HepG2 (cell line): ENCODE measurements around the gene EXPH5. TPM values are rescaled to one million over a fixed set of nuclear protein-coding genes. Genes with fewer than 3 reads are reported as not detected.

Experiments used
- NONO ChIP-seq, 2 experiments: fragments of 450-650 bp in 1 of 2; sonication (generic) in 1 of 2; formaldehyde crosslinking in 1 of 2; IDR thresholded peaks in 1 of 2; conservative IDR thresholded peaks in 1 of 2; 2 replicates each; pipeline versions ENCODE4 v1.6.1 to v1.8.0; 2017 to 2022; ENCODE audit warnings: mild to moderate bottlenecking in 1 of 2, missing genetic modification reagents in 1 of 2, moderate library complexity in 1 of 2
- ZNF251 ChIP-seq: sonication (generic); formaldehyde crosslinking; IDR thresholded peaks from 2 replicates; pipeline ENCODE4 v1.9.0; 2021; ENCODE audit warnings: mild to moderate bottlenecking, missing genetic modification reagents
- ZNF850 ChIP-seq: sonication (generic); formaldehyde crosslinking; conservative IDR thresholded peaks from 2 replicates; pipeline ENCODE4 v1.9.0; 2021; ENCODE audit warnings: mild to moderate bottlenecking, missing genetic modification reagents
- polyA plus RNA-seq, 8 experiments: library from polyadenylated mRNA; depleted of rRNA in 3 of 8; stranded (reverse) in 7 of 8; unstranded in 1 of 8; fragments of >200 nt; fragmentation: Illumina TruSeq in 4 of 8; extraction: Trizol in 4 of 8; gene quantifications; 2 replicates each; pipeline versions ENCODE4 v1.2.1 to v1.2.3, GENCODE V29; 2011 to 2016; ENCODE audit warnings: low read depth in 4 of 8, missing spikeins in 1 of 8, mixed read lengths in 1 of 8; ENCODE audit not compliant: insufficient read depth in 1 of 8
- total RNA-seq, 5 experiments: library from RNA; depleted of rRNA; stranded (reverse); fragments of >200 nt; fragmentation: Illumina TruSeq; extraction: Trizol; gene quantifications; 2 replicates each; pipeline ENCODE4 v1.2.3, GENCODE V29; 2016; ENCODE audit warnings: low read depth in 1 of 5
- TF ChIP-seq, protein P1 (sequence below): sonication (generic); formaldehyde crosslinking; IDR thresholded peaks from 2 replicates; pipeline ENCODE4 v1.4.0; 2020; ENCODE audit warnings: mild to moderate bottlenecking, missing genetic modification reagents
- TF ChIP-seq, protein P2 (sequence below): sonication (generic); formaldehyde crosslinking; IDR thresholded peaks from 2 replicates; pipeline ENCODE4 v1.4.0; 2020; ENCODE audit warnings: mild to moderate bottlenecking, missing genetic modification reagents, borderline replicate concordance

The EXPH5 gene
- total and polyA plus RNA-seq, 2 of the 13 experiments (the other 11 are each of a cell fraction or from before 2014, with no cell fraction given): under 0.01 to 0.02 TPM

DNA sequence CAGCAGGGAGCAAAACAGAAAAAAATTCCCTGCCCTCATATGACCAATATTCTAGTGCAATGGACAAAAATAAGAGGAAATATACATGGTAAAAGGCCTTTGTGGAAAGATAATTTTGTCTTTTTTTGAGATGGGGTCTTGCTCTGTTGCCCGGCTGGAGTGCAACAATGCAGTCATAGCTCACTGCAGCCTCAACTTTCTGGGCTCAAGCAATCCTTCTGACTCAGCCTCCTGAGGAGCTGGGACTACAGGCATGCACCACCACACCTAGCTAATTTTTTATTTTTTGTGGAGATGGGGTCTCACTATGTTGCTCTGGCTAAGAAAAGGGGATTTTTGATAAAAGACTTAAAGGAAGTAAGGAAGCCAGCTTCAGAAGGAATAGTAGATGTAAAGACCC, 45.6 kb upstream of the EXPH5 start (continued):
- TF ChIP-seq, protein P1, sequence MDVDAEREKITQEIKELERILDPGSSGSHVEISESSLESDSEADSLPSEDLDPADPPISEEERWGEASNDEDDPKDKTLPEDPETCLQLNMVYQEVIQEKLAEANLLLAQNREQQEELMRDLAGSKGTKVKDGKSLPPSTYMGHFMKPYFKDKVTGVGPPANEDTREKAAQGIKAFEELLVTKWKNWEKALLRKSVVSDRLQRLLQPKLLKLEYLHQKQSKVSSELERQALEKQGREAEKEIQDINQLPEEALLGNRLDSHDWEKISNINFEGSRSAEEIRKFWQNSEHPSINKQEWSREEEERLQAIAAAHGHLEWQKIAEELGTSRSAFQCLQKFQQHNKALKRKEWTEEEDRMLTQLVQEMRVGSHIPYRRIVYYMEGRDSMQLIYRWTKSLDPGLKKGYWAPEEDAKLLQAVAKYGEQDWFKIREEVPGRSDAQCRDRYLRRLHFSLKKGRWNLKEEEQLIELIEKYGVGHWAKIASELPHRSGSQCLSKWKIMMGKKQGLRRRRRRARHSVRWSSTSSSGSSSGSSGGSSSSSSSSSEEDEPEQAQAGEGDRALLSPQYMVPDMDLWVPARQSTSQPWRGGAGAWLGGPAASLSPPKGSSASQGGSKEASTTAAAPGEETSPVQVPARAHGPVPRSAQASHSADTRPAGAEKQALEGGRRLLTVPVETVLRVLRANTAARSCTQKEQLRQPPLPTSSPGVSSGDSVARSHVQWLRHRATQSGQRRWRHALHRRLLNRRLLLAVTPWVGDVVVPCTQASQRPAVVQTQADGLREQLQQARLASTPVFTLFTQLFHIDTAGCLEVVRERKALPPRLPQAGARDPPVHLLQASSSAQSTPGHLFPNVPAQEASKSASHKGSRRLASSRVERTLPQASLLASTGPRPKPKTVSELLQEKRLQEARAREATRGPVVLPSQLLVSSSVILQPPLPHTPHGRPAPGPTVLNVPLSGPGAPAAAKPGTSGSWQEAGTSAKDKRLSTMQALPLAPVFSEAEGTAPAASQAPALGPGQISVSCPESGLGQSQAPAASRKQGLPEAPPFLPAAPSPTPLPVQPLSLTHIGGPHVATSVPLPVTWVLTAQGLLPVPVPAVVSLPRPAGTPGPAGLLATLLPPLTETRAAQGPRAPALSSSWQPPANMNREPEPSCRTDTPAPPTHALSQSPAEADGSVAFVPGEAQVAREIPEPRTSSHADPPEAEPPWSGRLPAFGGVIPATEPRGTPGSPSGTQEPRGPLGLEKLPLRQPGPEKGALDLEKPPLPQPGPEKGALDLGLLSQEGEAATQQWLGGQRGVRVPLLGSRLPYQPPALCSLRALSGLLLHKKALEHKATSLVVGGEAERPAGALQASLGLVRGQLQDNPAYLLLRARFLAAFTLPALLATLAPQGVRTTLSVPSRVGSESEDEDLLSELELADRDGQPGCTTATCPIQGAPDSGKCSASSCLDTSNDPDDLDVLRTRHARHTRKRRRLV (CRISPR knock-in tag): no peak
- TF ChIP-seq NONO (IDR thresholded peaks at IDR 0.05): no peak
- TF ChIP-seq NONO (CRISPR knock-in tag; conservative IDR thresholded peaks at IDR 0.05): no peak
- TF ChIP-seq ZNF251 (CRISPR knock-in tag): no peak
- TF ChIP-seq, protein P2, sequence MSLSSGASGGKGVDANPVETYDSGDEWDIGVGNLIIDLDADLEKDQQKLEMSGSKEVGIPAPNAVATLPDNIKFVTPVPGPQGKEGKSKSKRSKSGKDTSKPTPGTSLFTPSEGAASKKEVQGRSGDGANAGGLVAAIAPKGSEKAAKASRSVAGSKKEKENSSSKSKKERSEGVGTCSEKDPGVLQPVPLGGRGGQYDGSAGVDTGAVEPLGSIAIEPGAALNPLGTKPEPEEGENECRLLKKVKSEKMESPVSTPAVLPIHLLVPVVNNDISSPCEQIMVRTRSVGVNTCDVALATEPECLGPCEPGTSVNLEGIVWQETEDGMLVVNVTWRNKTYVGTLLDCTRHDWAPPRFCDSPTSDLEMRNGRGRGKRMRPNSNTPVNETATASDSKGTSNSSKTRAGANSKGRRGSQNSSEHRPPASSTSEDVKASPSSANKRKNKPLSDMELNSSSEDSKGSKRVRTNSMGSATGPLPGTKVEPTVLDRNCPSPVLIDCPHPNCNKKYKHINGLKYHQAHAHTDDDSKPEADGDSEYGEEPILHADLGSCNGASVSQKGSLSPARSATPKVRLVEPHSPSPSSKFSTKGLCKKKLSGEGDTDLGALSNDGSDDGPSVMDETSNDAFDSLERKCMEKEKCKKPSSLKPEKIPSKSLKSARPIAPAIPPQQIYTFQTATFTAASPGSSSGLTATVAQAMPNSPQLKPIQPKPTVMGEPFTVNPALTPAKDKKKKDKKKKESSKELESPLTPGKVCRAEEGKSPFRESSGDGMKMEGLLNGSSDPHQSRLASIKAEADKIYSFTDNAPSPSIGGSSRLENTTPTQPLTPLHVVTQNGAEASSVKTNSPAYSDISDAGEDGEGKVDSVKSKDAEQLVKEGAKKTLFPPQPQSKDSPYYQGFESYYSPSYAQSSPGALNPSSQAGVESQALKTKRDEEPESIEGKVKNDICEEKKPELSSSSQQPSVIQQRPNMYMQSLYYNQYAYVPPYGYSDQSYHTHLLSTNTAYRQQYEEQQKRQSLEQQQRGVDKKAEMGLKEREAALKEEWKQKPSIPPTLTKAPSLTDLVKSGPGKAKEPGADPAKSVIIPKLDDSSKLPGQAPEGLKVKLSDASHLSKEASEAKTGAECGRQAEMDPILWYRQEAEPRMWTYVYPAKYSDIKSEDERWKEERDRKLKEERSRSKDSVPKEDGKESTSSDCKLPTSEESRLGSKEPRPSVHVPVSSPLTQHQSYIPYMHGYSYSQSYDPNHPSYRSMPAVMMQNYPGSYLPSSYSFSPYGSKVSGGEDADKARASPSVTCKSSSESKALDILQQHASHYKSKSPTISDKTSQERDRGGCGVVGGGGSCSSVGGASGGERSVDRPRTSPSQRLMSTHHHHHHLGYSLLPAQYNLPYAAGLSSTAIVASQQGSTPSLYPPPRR (CRISPR knock-in tag): no peak
- TF ChIP-seq ZNF850: no peak
